ENCODE measurements around the gene CHRNA10.

Gene CHRNA10

DNA sequence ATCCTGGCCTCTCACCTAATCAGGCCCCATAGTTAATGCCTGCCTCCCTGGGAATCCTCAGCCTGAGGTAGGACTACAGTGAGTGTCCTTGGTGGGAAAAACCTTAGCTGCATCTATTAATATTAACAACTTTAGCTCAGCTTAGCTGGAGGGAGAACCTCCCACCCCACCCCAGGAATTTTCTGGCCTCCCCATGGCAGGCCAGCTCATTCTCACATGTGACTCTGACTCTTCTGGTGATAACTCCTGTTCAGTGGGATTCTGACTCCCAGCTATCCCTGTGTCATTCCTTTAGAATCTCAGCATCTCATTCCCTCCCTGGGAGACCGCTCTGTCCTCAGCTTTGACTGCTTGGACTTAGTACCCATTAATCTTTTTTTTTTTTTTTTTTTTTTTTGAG is 43.9 kb downstream of the CHRNA10 start:
- Histone ChIP-seq H3K4me3 (ENCODE audit: low read length) (no peak overlapping the region), H3K27me3 (ENCODE audit: control insufficient read depth, low read length) (no peaks in the 10 kb centered on the region)
- TF ChIP-seq EZH2phosphoT487 (IDR thresholded peaks at IDR 0.05; ENCODE audit: borderline replicate concordance, low read length): no peak
- TF ChIP-seq, protein P1, sequence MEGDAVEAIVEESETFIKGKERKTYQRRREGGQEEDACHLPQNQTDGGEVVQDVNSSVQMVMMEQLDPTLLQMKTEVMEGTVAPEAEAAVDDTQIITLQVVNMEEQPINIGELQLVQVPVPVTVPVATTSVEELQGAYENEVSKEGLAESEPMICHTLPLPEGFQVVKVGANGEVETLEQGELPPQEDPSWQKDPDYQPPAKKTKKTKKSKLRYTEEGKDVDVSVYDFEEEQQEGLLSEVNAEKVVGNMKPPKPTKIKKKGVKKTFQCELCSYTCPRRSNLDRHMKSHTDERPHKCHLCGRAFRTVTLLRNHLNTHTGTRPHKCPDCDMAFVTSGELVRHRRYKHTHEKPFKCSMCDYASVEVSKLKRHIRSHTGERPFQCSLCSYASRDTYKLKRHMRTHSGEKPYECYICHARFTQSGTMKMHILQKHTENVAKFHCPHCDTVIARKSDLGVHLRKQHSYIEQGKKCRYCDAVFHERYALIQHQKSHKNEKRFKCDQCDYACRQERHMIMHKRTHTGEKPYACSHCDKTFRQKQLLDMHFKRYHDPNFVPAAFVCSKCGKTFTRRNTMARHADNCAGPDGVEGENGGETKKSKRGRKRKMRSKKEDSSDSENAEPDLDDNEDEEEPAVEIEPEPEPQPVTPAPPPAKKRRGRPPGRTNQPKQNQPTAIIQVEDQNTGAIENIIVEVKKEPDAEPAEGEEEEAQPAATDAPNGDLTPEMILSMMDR (IDR thresholded peaks at IDR 0.05; ENCODE audit: low read depth, low read length, poor library complexity, severe bottlenecking): no peak

DNA sequence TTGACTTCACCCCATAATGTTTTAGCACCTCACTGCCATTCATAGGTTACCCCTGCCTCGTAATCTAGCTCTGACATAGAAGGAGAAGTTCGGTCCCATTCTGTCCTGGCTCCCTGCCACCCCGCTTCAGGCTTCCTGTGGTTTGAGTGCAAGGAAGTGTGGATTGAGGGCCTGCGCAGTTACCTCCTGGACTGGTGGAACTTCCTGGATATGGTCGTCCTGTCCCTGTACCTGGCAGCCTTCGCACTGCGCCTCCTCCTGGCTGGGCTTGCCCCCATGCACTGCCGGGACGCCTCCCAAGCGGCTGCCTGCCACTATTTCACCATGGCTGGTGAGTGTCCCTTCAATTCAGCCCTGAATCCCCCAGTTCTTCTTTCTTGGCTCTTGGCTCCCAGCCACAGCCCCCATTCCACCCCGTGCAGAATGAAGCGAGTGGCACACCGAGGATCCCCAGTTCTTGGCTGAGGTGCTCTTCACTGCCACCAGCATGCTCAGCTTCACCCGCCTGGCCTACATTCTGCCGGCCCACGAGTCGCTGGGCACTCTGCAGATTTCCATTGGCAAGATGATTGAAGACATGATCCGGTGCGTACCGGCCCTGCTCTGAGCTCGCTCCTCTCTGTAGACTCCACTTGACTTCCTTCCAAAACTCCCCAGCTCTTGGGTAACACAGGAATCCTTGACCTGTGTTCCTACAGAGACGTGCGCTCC is 44.8 kb downstream of the CHRNA10 start:
- Histone ChIP-seq H3K9me2 (replicated peaks; ENCODE audit: control insufficient read depth, low read length) (no peaks in the 10 kb centered on the region), H3K27ac (ENCODE audit: low read depth, low read length) (no peak overlapping the region), H3K4me2 (ENCODE audit: low read length) (no peak overlapping the region), H3K79me2 (ENCODE audit: control insufficient read depth, low read length) (no peaks in the 10 kb centered on the region), H3K4me3 (ENCODE audit: low read length) (no peak overlapping the region), H3K4me1 (ENCODE audit: control insufficient read depth, low read length) (no peaks in the 10 kb centered on the region), H3K27me3 (ENCODE audit: control insufficient read depth, low read length) (no peaks in the 10 kb centered on the region), H4K20me1 (ENCODE audit: control insufficient read depth, insufficient read depth, low read depth, low read length) (no peaks in the 10 kb centered on the region), H3K36me3 (ENCODE audit: control insufficient read depth, low read length) (no peaks in the 10 kb centered on the region), H3F3A (ENCODE audit: control insufficient read depth, insufficient read depth) (no peaks in the 10 kb centered on the region), H3K9me3 (ENCODE audit: control insufficient read depth, insufficient read depth, low read length) (no peaks in the 10 kb centered on the region)
- no peak for TF ChIP-seq EZH2phosphoT487 (IDR thresholded peaks at IDR 0.05; ENCODE audit: borderline replicate concordance, low read length)
- TF ChIP-seq, protein P1 (IDR thresholded peaks at IDR 0.05; ENCODE audit: low read depth, low read length, poor library complexity, severe bottlenecking): no peak

More for the DNA sequence above, 43.9 kb downstream of the CHRNA10 start:
- Histone ChIP-seq H3K9me2 (replicated peaks; ENCODE audit: control insufficient read depth, low read length) (no peaks in the 10 kb centered on the region), H3K36me3 (ENCODE audit: control insufficient read depth, low read length) (no peaks in the 10 kb centered on the region), H3K79me2 (ENCODE audit: control insufficient read depth, low read length) (no peaks in the 10 kb centered on the region), H3K4me2 (ENCODE audit: low read length) (no peak overlapping the region), H3F3A (ENCODE audit: control insufficient read depth, insufficient read depth) (no peaks in the 10 kb centered on the region), H4K20me1 (ENCODE audit: control insufficient read depth, insufficient read depth, low read depth, low read length) (no peaks in the 10 kb centered on the region), H3K9me3 (ENCODE audit: control insufficient read depth, insufficient read depth, low read length) (no peaks in the 10 kb centered on the region), H3K4me1 (ENCODE audit: control insufficient read depth, low read length) (no peaks in the 10 kb centered on the region), H3K27ac (ENCODE audit: low read depth, low read length) (no peak overlapping the region)

DNA sequence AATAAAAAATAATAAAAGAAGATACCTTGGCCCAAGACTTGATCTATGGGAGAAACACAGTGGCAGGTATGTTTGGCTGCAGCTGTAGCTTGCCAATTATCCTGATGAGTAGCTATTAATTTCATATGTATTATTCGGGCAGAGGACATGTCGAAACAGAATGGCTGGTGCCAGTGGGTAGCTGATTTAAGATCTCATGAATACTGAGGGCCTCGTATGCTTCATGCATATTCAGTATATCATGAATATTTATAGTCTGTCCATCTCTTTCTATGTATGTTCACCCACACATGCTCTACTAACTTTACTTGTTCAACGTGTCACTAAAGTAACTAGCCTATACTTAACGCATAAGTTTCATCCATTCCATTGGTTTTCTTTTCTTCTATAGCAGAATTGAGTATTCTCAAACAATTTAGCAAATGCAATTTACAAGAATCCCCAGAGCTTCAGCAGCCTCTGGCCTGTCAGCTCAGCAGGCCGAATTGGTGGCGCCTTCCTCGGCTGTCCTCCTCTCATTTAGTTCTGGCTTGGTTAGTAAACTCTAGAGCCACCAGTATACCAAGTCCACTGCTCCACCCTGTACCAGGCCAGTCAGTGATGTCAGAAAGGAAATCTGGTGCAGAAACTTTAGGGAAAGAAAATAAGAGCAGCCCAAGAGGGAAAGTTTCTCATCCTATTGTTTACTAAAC is 47.3 kb downstream of the CHRNA10 start:
- no peaks in the 10 kb centered on the region for H3K27me3 ChIP-seq (ENCODE audit: control insufficient read depth, low read length)
- no peaks in the 10 kb centered on the region for H3K4me1 ChIP-seq (ENCODE audit: control insufficient read depth, low read length)
- no peaks in the 10 kb centered on the region for H3K36me3 ChIP-seq (ENCODE audit: control insufficient read depth, low read length)
- H3K79me2 ChIP-seq (ENCODE audit: control insufficient read depth, low read length): no peaks in the 10 kb centered on the region
- H3K4me3 ChIP-seq (ENCODE audit: low read length): no peak overlapping the region
- H3K27ac ChIP-seq (ENCODE audit: low read depth, low read length): no peak overlapping the region
- TF ChIP-seq EZH2phosphoT487 (IDR thresholded peaks at IDR 0.05; ENCODE audit: borderline replicate concordance, low read length): no peak
- TF ChIP-seq, protein P1 (IDR thresholded peaks at IDR 0.05; ENCODE audit: low read depth, low read length, poor library complexity, severe bottlenecking): no peak
- H3K9me3 ChIP-seq (ENCODE audit: control insufficient read depth, insufficient read depth, low read length): no peaks in the 10 kb centered on the region
- H3K4me2 ChIP-seq (ENCODE audit: low read length): no peak overlapping the region
- H3K9me2 ChIP-seq (replicated peaks; ENCODE audit: control insufficient read depth, low read length): no peaks in the 10 kb centered on the region
- H4K20me1 ChIP-seq (ENCODE audit: control insufficient read depth, insufficient read depth, low read depth, low read length): no peaks in the 10 kb centered on the region
- no peaks in the 10 kb centered on the region for H3F3A ChIP-seq (ENCODE audit: control insufficient read depth, insufficient read depth)
